Left renal cortex interstitium (tissue), 4 donors: Measurements from ENCODE around the gene ATP6AP1. TPM values are rescaled to one million over a fixed set of nuclear protein-coding genes. Genes with fewer than 3 reads are reported as not detected.

Experiments used
- DNase-seq, 4 donors: peaks; one replicate each; pipeline ENCODE4 v3.0.0-alpha.2; 2013; ENCODE audit warnings: low read depth in 4 of 4, low spot score in 2 of 4, missing footprints in 1 of 4
- polyA plus RNA-seq, 4 donors: library from polyadenylated mRNA; unstranded; fragments of 120-200 nt; gene quantifications; one replicate each; pipeline ENCODE4 v1.2.1, GENCODE V29; 2013; ENCODE audit not compliant: insufficient read length in 4 of 4

The ATP6AP1 gene
- polyA plus RNA-seq, 4 donors = 142 to 176 (median 157) TPM

GRCh38 chrX:154468217-154468616 lies 39.7 kb downstream of the ATP6AP1 start:
- DNase-seq = no peak

- DNase-seq = no peak
These were observed 40.6 kb downstream of the ATP6AP1 start for GRCh38 chrX:154469114-154469513.

GRCh38 chrX:154469880-154470279 lies 41.4 kb downstream of the ATP6AP1 start:
- no peak for DNase-seq

GRCh38 chrX:154470434-154470833 lies 42.0 kb downstream of the ATP6AP1 start:
- no peak for DNase-seq

- DNase-seq = no peak
These were observed 42.6 kb downstream of the ATP6AP1 start for GRCh38 chrX:154470914-154471568.

GRCh38 chrX:154471839-154472684 lies 43.6 kb downstream of the ATP6AP1 start:
- DNase-seq = no peak

GRCh38 chrX:154472685-154473632 lies 44.5 kb downstream of the ATP6AP1 start:
- no peak for DNase-seq

- no peak for DNase-seq
These were observed 45.2 kb downstream of the ATP6AP1 start for GRCh38 chrX:154473683-154474082.

- DNase-seq = no peak
These were observed 48.3 kb downstream of the ATP6AP1 start for GRCh38 chrX:154476821-154477220.

- DNase-seq = no peak
These were observed 49.5 kb downstream of the ATP6AP1 start for GRCh38 chrX:154477891-154478477.

- DNase-seq = peak; percentile 62 to 78 (median 68)
These were observed 50.5 kb downstream of the ATP6AP1 start, which contains the start of gene LAGE3 for GRCh38 chrX:154478728-154479622. LAGE3 (minus strand) TSS chrX:154479281; CDS start chrX:154478915, 366 bp downstream.

GRCh38 chrX:154481195-154481594 lies 52.7 kb downstream of the ATP6AP1 start:
- no peak for DNase-seq

GRCh38 chrX:154481911-154482601 lies 53.6 kb downstream of the ATP6AP1 start:
- DNase-seq = no peak

GRCh38 chrX:154482786-154483185 lies 54.3 kb downstream of the ATP6AP1 start:
- no peak for DNase-seq

GRCh38 chrX:154483325-154483724 lies 54.8 kb downstream of the ATP6AP1 start:
- no peak for DNase-seq

- DNase-seq = no peak
These were observed 56.0 kb downstream of the ATP6AP1 start for GRCh38 chrX:154484255-154485149.

GRCh38 chrX:154485150-154486051 lies 56.9 kb downstream of the ATP6AP1 start:
- no peak for DNase-seq
